ENCODE results near the gene SOX21. TPM values are rescaled to one million over a fixed set of nuclear protein-coding genes. Genes with fewer than 3 reads are reported as not detected.

SOX21 gene
- total RNA-seq, 1 donor from 2014 or later, result 0.26 TPM

DNA sequence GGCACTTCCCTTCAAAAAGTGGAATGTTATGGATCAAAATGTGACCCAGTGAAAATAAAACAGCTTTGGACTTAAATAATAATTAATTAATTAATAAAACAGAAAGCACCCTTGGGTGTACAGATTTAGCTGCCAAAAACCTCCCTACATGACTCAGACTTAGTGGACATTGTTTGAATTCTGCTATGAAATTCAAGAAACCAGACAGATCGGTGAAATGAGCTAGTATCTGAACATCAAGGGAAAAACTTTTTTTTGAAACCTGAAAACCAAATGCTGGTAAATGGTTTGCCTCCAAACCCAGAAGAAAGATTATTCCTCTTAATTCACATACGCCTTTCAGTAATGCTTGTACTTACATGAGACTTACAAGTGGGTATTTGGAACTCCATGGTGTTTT, 33.5 kb downstream of the SOX21 start:
- ATAC-seq (no peak), DNase-seq (no peak)
- Histone ChIP-seq H3K27me3 (peaks cover 4% of the 10 kb centered on the region), H3K36me3 (no peaks in the 10 kb centered on the region), H3K9me3 (no peaks in the 10 kb centered on the region), H3K4me3 (no peak overlapping the region), H3K4me1 (no peaks in the 10 kb centered on the region), H3K27ac (no peak overlapping the region)
- intact Hi-C loops (cut with DNase I), result no loop called here
- TF ChIP-seq, protein P1, sequence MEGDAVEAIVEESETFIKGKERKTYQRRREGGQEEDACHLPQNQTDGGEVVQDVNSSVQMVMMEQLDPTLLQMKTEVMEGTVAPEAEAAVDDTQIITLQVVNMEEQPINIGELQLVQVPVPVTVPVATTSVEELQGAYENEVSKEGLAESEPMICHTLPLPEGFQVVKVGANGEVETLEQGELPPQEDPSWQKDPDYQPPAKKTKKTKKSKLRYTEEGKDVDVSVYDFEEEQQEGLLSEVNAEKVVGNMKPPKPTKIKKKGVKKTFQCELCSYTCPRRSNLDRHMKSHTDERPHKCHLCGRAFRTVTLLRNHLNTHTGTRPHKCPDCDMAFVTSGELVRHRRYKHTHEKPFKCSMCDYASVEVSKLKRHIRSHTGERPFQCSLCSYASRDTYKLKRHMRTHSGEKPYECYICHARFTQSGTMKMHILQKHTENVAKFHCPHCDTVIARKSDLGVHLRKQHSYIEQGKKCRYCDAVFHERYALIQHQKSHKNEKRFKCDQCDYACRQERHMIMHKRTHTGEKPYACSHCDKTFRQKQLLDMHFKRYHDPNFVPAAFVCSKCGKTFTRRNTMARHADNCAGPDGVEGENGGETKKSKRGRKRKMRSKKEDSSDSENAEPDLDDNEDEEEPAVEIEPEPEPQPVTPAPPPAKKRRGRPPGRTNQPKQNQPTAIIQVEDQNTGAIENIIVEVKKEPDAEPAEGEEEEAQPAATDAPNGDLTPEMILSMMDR (IDR thresholded peaks at IDR 0.05), result no peak

DNA sequence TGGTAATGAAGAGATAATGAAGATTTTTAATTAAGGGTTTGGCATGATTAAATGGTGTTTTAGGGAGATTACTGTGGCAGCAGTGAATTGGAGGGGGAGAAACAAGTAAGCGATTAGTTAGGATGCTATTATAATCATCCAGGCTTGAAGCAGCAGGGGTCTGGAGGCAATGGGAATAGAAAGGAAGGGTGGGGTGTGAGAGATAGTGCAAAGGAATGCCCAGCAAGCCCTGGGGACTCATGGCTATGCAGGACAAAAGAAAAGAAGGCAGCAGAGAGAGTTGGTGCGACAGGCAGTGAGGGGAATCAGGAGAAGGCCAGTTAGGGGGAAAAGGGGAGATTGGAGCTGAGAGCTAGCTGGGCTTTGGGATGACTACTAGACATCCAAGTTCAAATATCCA, 34.5 kb downstream of the SOX21 start:
- H3K9me3 ChIP-seq, result no peaks in the 10 kb centered on the region
- H3K36me3 ChIP-seq, result no peaks in the 10 kb centered on the region
- H3K4me1 ChIP-seq, result no peaks in the 10 kb centered on the region
- ATAC-seq (no peak), DNase-seq (no peak)
- H3K27ac ChIP-seq, result no peak overlapping the region
- intact Hi-C loops (cut with DNase I), result no loop called here
- no peak overlapping the region for H3K4me3 ChIP-seq
- TF ChIP-seq, protein P1 (IDR thresholded peaks at IDR 0.05), result no peak
- H3K27me3 ChIP-seq, result peaks cover 4% of the 10 kb centered on the region

DNA sequence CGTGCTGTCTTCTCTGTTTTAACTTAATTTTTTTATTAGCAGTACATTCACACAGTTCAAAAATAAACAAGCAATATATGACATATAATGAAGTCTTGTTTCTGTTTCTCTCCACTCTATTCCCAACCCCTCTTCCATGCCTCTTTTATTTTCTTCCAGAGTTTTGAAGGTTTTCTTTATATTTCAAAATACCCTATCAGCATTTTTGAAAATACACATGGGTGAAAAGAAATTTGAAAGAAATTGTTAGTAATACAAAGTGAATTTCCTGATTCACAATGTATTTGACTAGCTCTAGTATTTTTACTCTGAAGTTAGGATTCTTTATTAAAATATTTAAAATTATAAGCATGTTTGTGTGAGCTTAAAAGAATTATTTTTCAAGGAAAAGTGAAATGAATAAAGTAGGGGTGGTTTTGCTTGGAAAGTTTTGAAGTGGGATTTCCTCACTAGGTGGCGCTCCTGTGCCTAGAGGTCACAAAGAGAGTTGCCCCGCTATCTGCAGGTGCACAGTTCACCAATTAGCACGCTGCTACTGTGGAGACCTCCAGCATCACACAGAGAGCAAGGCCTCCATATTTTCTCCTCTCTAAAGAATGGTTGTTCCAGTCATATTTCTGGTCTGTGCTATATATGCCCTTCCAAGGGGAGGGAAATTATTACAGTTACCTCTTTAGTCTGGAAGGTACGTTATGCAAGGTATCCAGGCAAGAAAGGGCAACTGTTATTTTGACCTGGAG, 37.6 kb downstream of the SOX21 start:
- ATAC-seq (peak; percentile 71), DNase-seq (no peak)
- Histone ChIP-seq H3K9me3 (no peaks in the 10 kb centered on the region), H3K36me3 (no peaks in the 10 kb centered on the region), H3K4me1 (no peaks in the 10 kb centered on the region), H3K27me3 (peaks cover 4% of the 10 kb centered on the region), H3K4me3 (no peak overlapping the region), H3K27ac (no peak overlapping the region)
- TF ChIP-seq, protein P1 (IDR thresholded peaks at IDR 0.05), result peak; percentile 73
- intact Hi-C loops (cut with DNase I), result no loop called here

DNA sequence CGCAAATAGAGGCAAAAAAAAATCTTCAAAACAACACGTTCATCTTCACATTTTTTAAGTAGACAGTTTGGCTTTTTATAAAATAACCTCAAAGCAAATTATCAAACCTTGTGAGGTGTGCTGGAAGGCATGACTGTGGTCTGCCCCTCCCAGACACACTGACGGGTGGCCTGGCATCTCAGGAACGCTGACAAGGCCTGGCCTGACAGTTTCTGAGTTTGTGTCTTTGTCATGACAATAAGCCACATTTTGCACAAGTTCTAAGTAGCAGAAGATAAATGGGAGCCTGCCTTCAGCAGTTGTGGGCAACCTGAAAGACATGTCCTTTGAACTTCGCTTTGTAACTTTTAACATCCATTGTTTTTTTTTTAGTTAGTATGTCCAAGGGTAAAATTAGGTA, 38.5 kb downstream of the SOX21 start:
- intact Hi-C loops (cut with DNase I), result no loop called here
- Histone ChIP-seq H3K27ac (no peak overlapping the region), H3K27me3 (peaks cover 4% of the 10 kb centered on the region), H3K9me3 (no peaks in the 10 kb centered on the region), H3K36me3 (no peaks in the 10 kb centered on the region), H3K4me3 (no peak overlapping the region), H3K4me1 (no peaks in the 10 kb centered on the region)
- DNase-seq (no peak), ATAC-seq (no peak)
- TF ChIP-seq, protein P1 (IDR thresholded peaks at IDR 0.05), result no peak

DNA sequence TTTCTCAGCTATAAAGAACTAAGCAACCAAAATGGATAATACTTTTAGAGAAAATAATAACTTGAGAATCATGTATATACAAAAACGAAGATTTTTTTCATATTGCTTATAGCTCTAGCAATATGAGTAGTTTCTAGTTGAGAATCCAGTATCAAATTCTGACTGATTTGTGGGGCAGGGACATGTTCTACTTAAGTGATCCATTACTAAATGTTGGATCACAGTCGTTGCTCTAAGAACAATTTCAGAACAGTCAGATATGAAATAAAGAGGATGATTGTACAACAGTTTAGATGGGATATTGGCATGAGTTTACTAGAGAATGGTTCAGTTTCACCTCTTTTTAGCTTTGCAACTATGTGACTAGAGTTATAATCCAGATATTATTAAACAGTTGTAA, 39.9 kb downstream of the SOX21 start:
- no peak for DNase-seq
- no peaks in the 10 kb centered on the region for H3K36me3 ChIP-seq

More for the DNA sequence above, 39.9 kb downstream of the SOX21 start:
- Histone ChIP-seq H3K27me3 (peaks cover 4% of the 10 kb centered on the region), H3K9me3 (no peaks in the 10 kb centered on the region), H3K27ac (no peak overlapping the region), H3K4me3 (no peak overlapping the region), H3K4me1 (no peaks in the 10 kb centered on the region)
- no peak for ATAC-seq
- TF ChIP-seq, protein P1 (IDR thresholded peaks at IDR 0.05), result no peak
- intact Hi-C loops (cut with DNase I), result no loop called here
